Caco-2 (cell line): ENCODE results near the gene FZD8. TPM values are rescaled to one million over a fixed set of nuclear protein-coding genes. Genes with fewer than 3 reads are reported as not detected.

Experiments used
- BruUV-seq: library from RNA; stranded (reverse); fragments of 400-500 nt; replicated peaks from 2 replicates; lab custom pipeline; 2021; lab: Mats Ljungman, UMichigan
- CTCF ChIA-PET: fragments of 300-600 bp; sonication (Branson Sonifier 250); formaldehyde crosslinking; loops from one replicate; lab custom pipeline; 2022; ENCODE audit warnings: antibody characterized with exemption; lab: Charles Lee
- POLR2A ChIA-PET: fragments of 300-600 bp; sonication (Branson Sonifier 250); formaldehyde crosslinking; loops from one replicate; lab custom pipeline; 2022; ENCODE audit warnings: antibody characterized with exemption; lab: Charles Lee
- DNase-seq, 2 experiments: peaks; one replicate each; pipeline versions ENCODE4 v3.0.0 to v3.0.0-alpha.2; 2020 to 2022
- H3K27me3 ChIP-seq: replicated peaks from 2 replicates; pipeline ENCODE4 v1.6.0; 2011; ENCODE audit warnings: low read length; ENCODE audit not compliant: control insufficient read depth, insufficient read depth
- H3K36me3 ChIP-seq: 2 replicates; pipeline ENCODE4 v1.5.1; 2011; ENCODE audit warnings: low read length; ENCODE audit not compliant: control insufficient read depth, insufficient read depth
- H3K4me1 ChIP-seq: fragments of 250-450 bp; sonication (Bioruptor Pico); 2 replicates; pipeline ENCODE4 v1.5.1; 2020; ENCODE audit warnings: mild to moderate bottlenecking
- H3K4me3 ChIP-seq: 2 replicates; pipeline ENCODE4 v1.5.1; 2011; ENCODE audit warnings: low read depth, mild to moderate bottlenecking, control low read depth, low read length
- H3K9me3 ChIP-seq: fragments of 250-450 bp; sonication (Bioruptor Pico); 2 replicates; pipeline ENCODE4 v1.5.1; 2020; ENCODE audit warnings: mild to moderate bottlenecking, moderate library complexity
- H3K27ac Mint-ChIP-seq: one replicate; pipeline ENCODE4 v1.8.0; 2022; ENCODE audit warnings: mixed read lengths; ENCODE audit not compliant: unreplicated experiment
- H3K27me3 Mint-ChIP-seq: one replicate; pipeline ENCODE4 v1.8.0; 2022; ENCODE audit warnings: mixed read lengths; ENCODE audit not compliant: insufficient read depth, unreplicated experiment
- H3K36me3 Mint-ChIP-seq: one replicate; pipeline ENCODE4 v1.8.0; 2022; ENCODE audit warnings: mild to moderate bottlenecking, mixed read lengths; ENCODE audit not compliant: insufficient read depth, unreplicated experiment
- H3K4me1 Mint-ChIP-seq: one replicate; pipeline ENCODE4 v1.8.0; 2022; ENCODE audit warnings: low read depth, mixed read lengths; ENCODE audit not compliant: unreplicated experiment
- H3K4me3 Mint-ChIP-seq: one replicate; pipeline ENCODE4 v1.8.0; 2022; ENCODE audit warnings: mild to moderate bottlenecking, moderate library complexity, mixed read lengths; ENCODE audit not compliant: unreplicated experiment
- H3K9me3 Mint-ChIP-seq: one replicate; pipeline ENCODE4 v1.8.0; 2022; ENCODE audit warnings: mixed read lengths; ENCODE audit not compliant: unreplicated experiment
- CTCF ChIP-seq, 2 experiments: fragments of 200-600 bp in 1 of 2; IDR thresholded peaks; 1 replicate in 1 of 2; 2 replicates in 1 of 2; pipeline versions ENCODE4 v1.5.1 to v1.8.0; 2011 to 2022; ENCODE audit warnings: antibody characterized with exemption in 1 of 2, control low read depth in 1 of 2, inconsistent platforms in 1 of 2, low read depth in 1 of 2, low read length in 1 of 2, mild to moderate bottlenecking in 1 of 2, moderate library complexity in 1 of 2; ENCODE audit not compliant: insufficient read depth in 1 of 2, severe bottlenecking in 1 of 2, unreplicated experiment in 1 of 2
- intact Hi-C: fragments of 100-400 bp; cut with micrococcal nuclease; formaldehyde crosslinking; loops from one replicate; pipeline ENCODE4 v1.10.0; 2022; ENCODE audit not compliant: unreplicated experiment
- total RNA-seq: library from RNA; stranded (reverse); gene quantifications from 2 replicates; pipeline ENCODE4 v1.2.3, GENCODE V29; 2022

Gene FZD8
- total RNA-seq, 1 experiment from 2014 or later: 3.4 TPM

DNA sequence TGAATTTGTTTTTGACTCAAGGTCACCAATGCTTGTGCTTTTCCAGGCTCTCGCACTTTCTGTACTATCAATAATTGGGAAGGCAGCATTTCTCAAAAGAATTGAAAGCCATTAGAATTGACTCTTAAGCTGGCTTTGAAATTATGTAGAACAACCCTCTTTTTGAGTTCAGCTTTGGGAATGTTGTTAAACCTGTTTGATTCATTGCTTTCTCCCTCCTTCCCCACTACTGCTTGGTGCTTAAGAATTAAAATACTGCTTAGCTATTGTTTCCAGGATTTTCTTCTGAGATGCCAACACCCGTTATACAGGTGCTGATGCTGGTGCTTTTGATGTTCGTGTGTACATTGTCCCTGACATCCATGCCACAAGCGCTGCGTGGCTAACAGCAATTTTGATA lies 15.5 kb upstream of the FZD8 start:
- Mint-ChIP-seq H3K4me3 (no peak overlapping the region), H3K27me3 (peaks cover 21% of the 10 kb centered on the region), H3K36me3 (no peaks in the 10 kb centered on the region), H3K27ac (no peak overlapping the region), H3K4me1 (no peaks in the 10 kb centered on the region), H3K9me3 (peaks cover 12% of the 10 kb centered on the region)
- no TSS peak for BruUV-seq
- no peak for DNase-seq
- ChIA-PET CTCF (interaction anchor here (0.5 kb wide), 1 partner anchor 125 kb away, joined by 5 read pairs; no protein-coding TSS in a partner anchor), POLR2A (no interaction called here)
- no peak for TF ChIP-seq CTCF (IDR thresholded peaks at IDR 0.05; ENCODE audit: insufficient read depth in 1 of 2, low read depth in 1 of 2, low read length in 1 of 2, severe bottlenecking in 1 of 2, unreplicated experiment in 1 of 2)
- no peaks in the 10 kb centered on the region for H3K4me1 ChIP-seq
- no peaks in the 10 kb centered on the region for H3K36me3 ChIP-seq
- no peaks in the 10 kb centered on the region for H3K27me3 ChIP-seq
- H3K4me3 ChIP-seq: no peak overlapping the region
- H3K9me3 ChIP-seq: 0 out of 2 replicates have a peak, but pooled peaks cover 3% of the 10 kb centered on the region
- intact Hi-C loops: no loop called here

DNA sequence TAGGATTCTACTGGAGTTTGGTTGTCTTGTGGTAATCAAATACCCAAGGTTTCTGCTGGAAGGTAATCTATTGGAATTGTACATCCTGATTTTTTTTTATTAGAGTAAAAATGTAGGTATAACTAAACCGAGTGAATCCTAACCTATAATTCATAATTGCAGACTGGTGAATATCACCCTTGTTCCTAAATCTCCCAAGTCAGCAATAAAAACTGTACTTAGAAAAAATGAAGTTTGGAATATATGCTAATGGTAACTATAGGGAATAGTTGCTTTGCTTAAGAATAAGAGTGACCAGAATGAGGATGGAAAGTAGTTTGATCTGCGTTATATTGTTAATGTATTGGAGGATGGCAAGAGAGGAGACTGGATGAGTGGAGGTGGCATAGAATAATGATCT lies 10.7 kb upstream of the FZD8 start:
- ChIA-PET CTCF (no interaction called here), POLR2A (no interaction called here)
- BruUV-seq: no TSS peak
- Histone ChIP-seq H3K9me3 (0 out of 2 replicates have a peak, but pooled peaks cover 3% of the 10 kb centered on the region), H3K4me1 (no peaks in the 10 kb centered on the region), H3K4me3 (no peak overlapping the region), H3K36me3 (no peaks in the 10 kb centered on the region), H3K27me3 (no peaks in the 10 kb centered on the region)
- Mint-ChIP-seq H3K27ac (no peak overlapping the region), H3K27me3 (peaks cover 17% of the 10 kb centered on the region), H3K9me3 (no peaks in the 10 kb centered on the region), H3K4me1 (no peaks in the 10 kb centered on the region), H3K36me3 (no peaks in the 10 kb centered on the region), H3K4me3 (no peak overlapping the region)
- intact Hi-C loops: no loop called here
- TF ChIP-seq CTCF (IDR thresholded peaks at IDR 0.05; ENCODE audit: insufficient read depth in 1 of 2, low read depth in 1 of 2, low read length in 1 of 2, severe bottlenecking in 1 of 2, unreplicated experiment in 1 of 2): no peak
- DNase-seq: no peak

DNA sequence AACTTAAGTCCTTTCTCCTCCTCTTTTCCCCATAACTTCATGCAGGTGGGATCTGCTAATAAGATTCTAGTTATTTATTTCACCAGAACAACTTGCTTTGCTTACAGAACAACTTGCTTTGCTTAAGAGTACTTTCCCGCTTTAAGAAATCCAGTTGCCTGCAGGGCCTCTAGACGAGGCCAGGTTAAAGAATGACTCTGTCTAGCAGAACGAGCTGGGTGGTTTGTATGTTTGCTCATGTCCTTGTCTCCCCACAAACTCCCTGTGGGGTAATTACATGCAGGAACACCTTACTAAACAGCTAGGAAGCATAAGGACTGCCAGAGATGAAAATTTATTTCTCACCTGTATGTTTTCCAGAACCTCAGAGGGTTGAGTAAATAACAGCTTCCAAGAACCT lies 8.8 kb upstream of the FZD8 start:
- Mint-ChIP-seq H3K4me1 (no peaks in the 10 kb centered on the region), H3K9me3 (no peaks in the 10 kb centered on the region), H3K27ac (no peak overlapping the region), H3K36me3 (no peaks in the 10 kb centered on the region), H3K4me3 (no peak overlapping the region), H3K27me3 (peaks cover 12% of the 10 kb centered on the region)
- BruUV-seq: no TSS peak
- POLR2A ChIA-PET: no interaction called here
- no peak overlapping the region for H3K4me3 ChIP-seq
- DNase-seq: no peak
- H3K4me1 ChIP-seq: no peaks in the 10 kb centered on the region
- no peaks in the 10 kb centered on the region for H3K36me3 ChIP-seq
- no peak for TF ChIP-seq CTCF (IDR thresholded peaks at IDR 0.05; ENCODE audit: insufficient read depth in 1 of 2, low read depth in 1 of 2, low read length in 1 of 2, severe bottlenecking in 1 of 2, unreplicated experiment in 1 of 2)
- intact Hi-C loops: no loop called here
- no peaks in the 10 kb centered on the region for H3K27me3 ChIP-seq
- CTCF ChIA-PET: no interaction called here
- H3K9me3 ChIP-seq: 0 out of 2 replicates have a peak, but pooled peaks cover 3% of the 10 kb centered on the region
